Ovary (tissue), 9 donors: ENCODE data around the gene RAB42. TPM values are rescaled to one million over a fixed set of nuclear protein-coding genes. Genes with fewer than 3 reads are reported as not detected.
A peak's percentile ranks its signal among the peaks of the same experiment; 100 is the strongest.

Experiments
- DNase-seq, 5 donors: peaks; one replicate each; pipeline ENCODE4 v3.0.0-alpha.2; 2019 to 2020
- H3K27ac ChIP-seq, 2 donors: fragments of 200-600 bp; one replicate each; pipeline versions ENCODE4 v1.5.1 to v1.8.0; 2019 to 2022
- H3K27me3 ChIP-seq: fragments of 200-600 bp; one replicate; pipeline ENCODE4 v1.8.0; 2022
- H3K36me3 ChIP-seq: fragments of 200-600 bp; sonication (generic); one replicate; pipeline ENCODE4 v1.5.1; 2019
- H3K4me1 ChIP-seq: one replicate; pipeline ENCODE4 v1.8.1; 2013; ENCODE audit warnings: mild to moderate bottlenecking, moderate library complexity; ENCODE audit not compliant: insufficient read depth
- H3K4me3 ChIP-seq: fragments of 200-600 bp; sonication (generic); one replicate; pipeline ENCODE4 v1.5.1; 2017
- H3K9me3 ChIP-seq, 2 donors: fragments of 200-600 bp in 1 of 2; sonication (generic) in 1 of 2; one replicate each; pipeline versions ENCODE4 v1.5.1 to v1.8.1; 2013 to 2019; ENCODE audit warnings: mild to moderate bottlenecking in 1 of 2, moderate library complexity in 1 of 2
- EP300 ChIP-seq: sonication (generic); formaldehyde crosslinking; IDR thresholded peaks from one replicate; pipeline ENCODE4 v1.6.1; 2017; ENCODE audit warnings: antibody characterized with exemption
- POLR2A ChIP-seq: fragments of 450-650 bp; IDR thresholded peaks from one replicate; pipeline ENCODE4 v1.6.1; 2017; ENCODE audit warnings: antibody characterized with exemption, mild to moderate bottlenecking, moderate library complexity
- WGBS, 3 donors: extraction: QIAGEN DNeasy Blood & Tissue Kit in 1 of 3; methylation state at CpG; one replicate each; pipeline versions ENCODE4 v1.1.5 to v1.1.7; 2013 to 2017; 5-methylcytosine and 5-hydroxymethylcytosine counted together
- intact Hi-C, 4 donors: fragments of 100-400 bp; cut with DNase I; formaldehyde crosslinking; loops; one replicate each; pipeline versions ENCODE4 v1.11.0 to v1.15.1; 2022 to 2023
- polyA plus RNA-seq, 2 donors: library from polyadenylated mRNA; stranded (reverse); fragments of 200-250 nt in 1 of 2; fragments of 350-450 nt in 1 of 2; fragmentation: Illumina TruSeq in 1 of 2; extraction: RNeasy Lipid Tissue Mini Kit (QIAGEN cat#74804) in 1 of 2; gene quantifications; one replicate each; pipeline ENCODE4 v1.2.3, GENCODE V29; 2013 to 2014
- total RNA-seq, 7 donors: library from RNA; depleted of rRNA in 2 of 7; stranded (reverse); fragments of >200 nt in 2 of 7; fragmentation: NEBNext Ultra II Directional in 3 of 7; extraction: Animal tissue kit (Norgen Biotek cat#: 25700) in 3 of 7; gene quantifications; one replicate each; pipeline versions ENCODE4 v1.1.0 to v1.2.4, GENCODE V29; 2016 to 2023
- TF ChIP-seq, protein P1 (sequence below), 3 donors: fragments of 450-650 bp in 2 of 3; fragments of 200-600 bp in 1 of 3; IDR thresholded peaks; one replicate each; pipeline versions ENCODE4 v1.5.1 to v1.8.0; 2016 to 2022; ENCODE audit warnings: antibody characterized with exemption in 3 of 3, mild to moderate bottlenecking in 1 of 3
- donor health status: DM: no; HTN: no; CAD: no; lungs with moderate emphysema.
- donor health status: DM: no; HTN: no; CAD: no.
- donor health status: Bipolar disorder and iron deficiency.
- donor health status: DM: yes; HTN: yes; CAD: no.
- donor health status: DM: no; HTN: no; CAD: no.
- donor health status: DM: yes; HTN: yes; CAD: no.

Gene RAB42
- total and polyA plus RNA-seq, 9 donors, result 0.36 to 4.2 (median 0.89) TPM; not detected in 1

- 93 to 100% (median 98%) methylated on average over 1 of the region's 1 CpG for WGBS, 3 donors
Observed at GRCh38 chr1:28631713-28632112, 39.6 kb downstream of the RAB42 start.

DNA sequence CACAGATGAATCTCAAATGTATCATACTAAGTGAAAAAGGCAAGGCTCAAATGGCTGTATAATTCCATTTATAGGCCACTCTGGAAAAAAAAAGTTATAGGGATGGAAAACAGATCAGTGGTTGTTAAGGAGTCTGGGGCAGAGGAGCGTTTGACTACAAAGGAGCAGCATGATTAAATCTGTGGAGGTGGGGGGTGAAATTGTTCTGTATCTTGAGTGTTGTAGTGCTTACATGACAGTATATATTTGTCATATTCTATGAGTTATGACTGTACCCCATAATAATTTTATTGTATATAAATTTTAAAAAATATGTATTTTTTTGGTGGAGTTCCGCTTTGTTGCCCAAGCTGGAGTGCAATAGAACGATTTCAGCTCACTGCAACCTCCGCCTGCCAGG is 40.5 kb downstream of the RAB42 start:
- 95 to 96% (median 95%) methylated on average over 4 of the region's 4 CpGs for WGBS, 3 donors
- H3K27me3 ChIP-seq, result no peaks in the 10 kb centered on the region
- TF ChIP-seq, protein P1, sequence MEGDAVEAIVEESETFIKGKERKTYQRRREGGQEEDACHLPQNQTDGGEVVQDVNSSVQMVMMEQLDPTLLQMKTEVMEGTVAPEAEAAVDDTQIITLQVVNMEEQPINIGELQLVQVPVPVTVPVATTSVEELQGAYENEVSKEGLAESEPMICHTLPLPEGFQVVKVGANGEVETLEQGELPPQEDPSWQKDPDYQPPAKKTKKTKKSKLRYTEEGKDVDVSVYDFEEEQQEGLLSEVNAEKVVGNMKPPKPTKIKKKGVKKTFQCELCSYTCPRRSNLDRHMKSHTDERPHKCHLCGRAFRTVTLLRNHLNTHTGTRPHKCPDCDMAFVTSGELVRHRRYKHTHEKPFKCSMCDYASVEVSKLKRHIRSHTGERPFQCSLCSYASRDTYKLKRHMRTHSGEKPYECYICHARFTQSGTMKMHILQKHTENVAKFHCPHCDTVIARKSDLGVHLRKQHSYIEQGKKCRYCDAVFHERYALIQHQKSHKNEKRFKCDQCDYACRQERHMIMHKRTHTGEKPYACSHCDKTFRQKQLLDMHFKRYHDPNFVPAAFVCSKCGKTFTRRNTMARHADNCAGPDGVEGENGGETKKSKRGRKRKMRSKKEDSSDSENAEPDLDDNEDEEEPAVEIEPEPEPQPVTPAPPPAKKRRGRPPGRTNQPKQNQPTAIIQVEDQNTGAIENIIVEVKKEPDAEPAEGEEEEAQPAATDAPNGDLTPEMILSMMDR (IDR thresholded peaks at IDR 0.05), result no peak
- TF ChIP-seq EP300, result no peak
- no peaks in the 10 kb centered on the region for H3K4me1 ChIP-seq
- no peak overlapping the region for H3K27ac ChIP-seq
- H3K9me3 ChIP-seq, result no peaks in the 10 kb centered on the region
- H3K36me3 ChIP-seq, result no peaks in the 10 kb centered on the region
- no peak overlapping the region for H3K4me3 ChIP-seq
- intact Hi-C loops, result loop anchor here in 1 of 4 donors (10.0 kb wide), 1 partner anchor 232 kb away; no protein-coding TSS in a partner anchor
- DNase-seq, result no peak

More at GRCh38 chr1:28631713-28632112, 39.6 kb downstream of the RAB42 start:
- no peak overlapping the region for H3K27ac ChIP-seq
- H3K27me3 ChIP-seq, result no peaks in the 10 kb centered on the region
- no peaks in the 10 kb centered on the region for H3K4me1 ChIP-seq
- DNase-seq, result no peak
- intact Hi-C loops, result loop anchor here in 1 of 4 donors (10.0 kb wide), 1 partner anchor 233 kb away; no protein-coding TSS in a partner anchor
- no peaks in the 10 kb centered on the region for H3K9me3 ChIP-seq
- H3K36me3 ChIP-seq, result no peaks in the 10 kb centered on the region
- no peak for TF ChIP-seq POLR2A
- no peak for TF ChIP-seq EP300
- TF ChIP-seq, protein P1 (IDR thresholded peaks at IDR 0.05), result no peak
- no peak overlapping the region for H3K4me3 ChIP-seq

DNA sequence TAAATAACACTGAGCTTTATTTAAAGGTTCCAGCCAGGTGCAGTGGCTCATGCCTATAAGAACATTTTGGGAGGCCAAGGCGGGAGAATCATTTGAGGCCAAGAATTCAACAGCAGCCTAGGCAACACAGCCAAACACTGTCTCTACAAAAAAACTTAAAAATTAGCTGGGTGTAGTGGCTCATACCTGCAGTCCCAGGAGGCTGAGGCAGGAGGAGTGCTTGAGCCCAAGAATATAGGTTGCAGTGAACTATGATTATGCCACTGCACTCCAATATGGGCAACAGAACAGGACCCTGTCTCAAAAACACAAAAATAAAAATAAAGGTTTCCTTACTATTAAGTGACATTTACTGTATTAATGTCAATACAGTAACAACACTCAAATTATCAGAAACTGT is 48.7 kb downstream of the RAB42 start:
- intact Hi-C loops, result loop anchor here in 2 of 4 donors (5.0 kb wide), 1 partner anchor 97 kb away; the partner anchor contains the start of gene YTHDF2 (in 2 of the 2)
- WGBS, 3 donors, result 91 to 98% (median 97%) methylated on average over 1 of the region's 1 CpG
- Histone ChIP-seq H3K9me3 (no peaks in the 10 kb centered on the region), H3K36me3 (no peaks in the 10 kb centered on the region), H3K4me1 (peaks cover 5% of the 10 kb centered on the region), H3K4me3 (no peak overlapping the region), H3K27ac (no peak overlapping the region), H3K27me3 (no peaks in the 10 kb centered on the region)
- no peak for DNase-seq
- TF ChIP-seq, protein P1 (IDR thresholded peaks at IDR 0.05), result no peak
- TF ChIP-seq POLR2A (no peak), EP300 (no peak)

GRCh38 chr1:28642056-28642846 is 50.2 kb downstream of the RAB42 start:
- 0 to 1% (median 1%) methylated on average over 26 of the region's 26 CpGs for WGBS, 3 donors
- no peak for TF ChIP-seq POLR2A
- no peak for TF ChIP-seq EP300
- TF ChIP-seq, protein P1 (IDR thresholded peaks at IDR 0.05), result no peak
- no peaks in the 10 kb centered on the region for H3K9me3 ChIP-seq
- no peak for DNase-seq
- peak overlapping the region; percentile 46 to 80 for H3K27ac ChIP-seq
- H3K27me3 ChIP-seq, result no peaks in the 10 kb centered on the region
- no peaks in the 10 kb centered on the region for H3K36me3 ChIP-seq
- peaks cover 5% of the 10 kb centered on the region for H3K4me1 ChIP-seq
- H3K4me3 ChIP-seq, result peak overlapping the region; percentile 53
- intact Hi-C loops, result loop anchor here in 2 of 4 donors (5.0 kb wide), 1 partner anchor 95 kb away; the partner anchor contains the start of gene YTHDF2 (in 2 of the 2)
